HCT116 (cell line): ENCODE measurements around the gene ATXN7L1. TPM values are rescaled to one million over a fixed set of nuclear protein-coding genes. Genes with fewer than 3 reads are reported as not detected.

Source experiments
- ATAC-seq: fragments of 200-7000 bp; cut with Tn5 transposase; 2 replicates; pipeline ENCODE4 v1.9.1; 2020; ENCODE audit warnings: mild to moderate bottlenecking, moderate library complexity
- BruUV-seq: library from RNA; stranded (reverse); fragments of 400-500 nt; replicated peaks from 2 replicates; lab custom pipeline; 2021; lab: Mats Ljungman, UMichigan
- CTCF ChIA-PET: fragments of 300-600 bp; sonication (Branson Sonifier 250); formaldehyde crosslinking; loops from one replicate; lab custom pipeline; 2021; ENCODE audit warnings: antibody characterized with exemption; lab: Charles Lee
- POLR2A ChIA-PET: fragments of 300-600, 350-600 bp; sonication (Branson Sonifier 250); formaldehyde crosslinking; loops from one replicate; lab custom pipeline; 2021; ENCODE audit warnings: antibody characterized with exemption; lab: Charles Lee
- RAD21 ChIA-PET, 2 experiments: fragments of 300-600 bp; sonication (Branson Sonifier 250); formaldehyde crosslinking; loops; one replicate each; lab custom pipeline; 2023; ENCODE audit warnings: low total read pairs in 2 of 2; ENCODE audit not compliant: uncharacterized antibody in 2 of 2, unreplicated experiment in 2 of 2, low non-redundant PET in 1 of 2; lab: Charles Lee
- DNase-seq: peaks from one replicate; pipeline ENCODE4 v3.0.0-alpha.2; 2010; ENCODE audit warnings: low read depth, low spot score
- H2AFZ ChIP-seq: fragments of 200-600 bp; shearing (Covaris generic), sonication (generic); 2 replicates; pipeline ENCODE4 v1.6.1; 2017; ENCODE audit warnings: low read depth, mixed run types, mixed read lengths, antibody characterized with exemption, low read length; ENCODE audit not compliant: poor library complexity, severe bottlenecking
- H3K27ac ChIP-seq: 2 replicates; pipeline ENCODE4 v1.5.1; 2012; ENCODE audit warnings: low read depth, low read length
- H3K27me3 ChIP-seq: fragments of 200-600 bp; sonication (generic); 2 replicates; pipeline ENCODE4 v1.6.1; 2016; ENCODE audit warnings: mixed run types, low read length, mixed read lengths; ENCODE audit not compliant: insufficient read depth
- H3K36me3 ChIP-seq, 2 experiments: fragments of 200-500 bp in 1 of 2; fragments of 200-600 bp in 1 of 2; sonication (Bioruptor generic) in 1 of 2; sonication (generic) in 1 of 2; 2 replicates each; pipeline versions ENCODE4 v1.5.1 to v1.6.1; 2014 to 2016; ENCODE audit warnings: low read length in 2 of 2, inconsistent platforms in 1 of 2, mixed read lengths in 1 of 2, mixed run types in 1 of 2; ENCODE audit not compliant: insufficient read depth in 2 of 2, control insufficient read depth in 1 of 2
- H3K4me1 ChIP-seq, 2 experiments: fragments of 200-600 bp in 1 of 2; sonication (generic) in 1 of 2; 2 replicates each; pipeline versions ENCODE4 v1.5.1 to v1.6.1; 2012 to 2017; ENCODE audit warnings: low read length in 2 of 2, inconsistent platforms in 1 of 2, mild to moderate bottlenecking in 1 of 2, mixed read lengths in 1 of 2, mixed run types in 1 of 2, moderate library complexity in 1 of 2; ENCODE audit not compliant: insufficient read depth in 2 of 2, control insufficient read depth in 1 of 2
- H3K4me2 ChIP-seq: fragments of 200-600 bp; sonication (generic); 2 replicates; pipeline ENCODE4 v1.6.1; 2017; ENCODE audit warnings: mixed run types, low read length, mixed read lengths
- H3K4me3 ChIP-seq, 2 experiments: fragments of 200-600 bp in 1 of 2; sonication (generic) in 1 of 2; replicated peaks in 1 of 2; 2 replicates each; pipeline ENCODE4 v1.5.1; 2011 to 2016; ENCODE audit warnings: low read length in 2 of 2, control low read depth in 1 of 2, low read depth in 1 of 2, mild to moderate bottlenecking in 1 of 2, mixed read lengths in 1 of 2, mixed run types in 1 of 2
- H3K79me2 ChIP-seq: fragments of 200-600 bp; sonication (generic); 2 replicates; pipeline ENCODE4 v1.6.1; 2017; ENCODE audit warnings: mild to moderate bottlenecking, mixed run types, low read length, moderate library complexity, mixed read lengths; ENCODE audit not compliant: insufficient read depth
- H3K9ac ChIP-seq: fragments of 200-600 bp; sonication (generic); 2 replicates; pipeline ENCODE4 v1.6.1; 2016; ENCODE audit warnings: low read length, mixed read lengths
- H3K9me2 ChIP-seq: fragments of 200-600 bp; sonication (generic), shearing (Covaris generic); 2 replicates; pipeline ENCODE4 v1.6.1; 2017; ENCODE audit warnings: mixed run types, mild to moderate bottlenecking, moderate library complexity; ENCODE audit not compliant: insufficient read depth
- H3K9me3 ChIP-seq, 2 experiments: fragments of 200-500 bp in 1 of 2; fragments of 200-600 bp in 1 of 2; sonication (Bioruptor generic) in 1 of 2; sonication (generic) in 1 of 2; 2 replicates each; pipeline ENCODE4 v1.6.1; 2014 to 2017; ENCODE audit warnings: low read length in 2 of 2, mixed read lengths in 2 of 2, inconsistent platforms in 1 of 2, low read depth in 1 of 2, mild to moderate bottlenecking in 1 of 2, mixed run types in 1 of 2, moderate library complexity in 1 of 2; ENCODE audit not compliant: control insufficient read depth in 1 of 2, insufficient read depth in 1 of 2
- H4K20me1 ChIP-seq: fragments of 200-600 bp; sonication (generic), shearing (Covaris generic); 2 replicates; pipeline ENCODE4 v1.6.1; 2017; ENCODE audit warnings: mixed run types, mild to moderate bottlenecking, moderate library complexity; ENCODE audit not compliant: insufficient read depth
- JUND ChIP-seq: IDR thresholded peaks from 2 replicates; pipeline ENCODE4 v1.6.1; 2012
- TCF7L2 ChIP-seq: IDR thresholded peaks from 2 replicates; pipeline ENCODE4 v1.7.0; 2011; ENCODE audit warnings: borderline replicate concordance, inconsistent platforms; ENCODE audit not compliant: insufficient read depth, insufficient read length; ENCODE audit errors: extremely low read depth
- YY1 ChIP-seq: IDR thresholded peaks from 2 replicates; pipeline ENCODE4 v1.6.1; 2011; ENCODE audit warnings: low read length, low read depth, moderate library complexity, mild to moderate bottlenecking; ENCODE audit not compliant: insufficient replicate concordance; ENCODE audit errors: extremely low read depth
- ZNF274 ChIP-seq: fragments of 200-500 bp; sonication (Bioruptor generic); IDR thresholded peaks from 2 replicates; pipeline ENCODE4 v1.6.1; 2014; ENCODE audit warnings: mild to moderate bottlenecking, low read depth, low read length, inconsistent platforms
- intact Hi-C: fragments of 100-400 bp; cut with micrococcal nuclease; formaldehyde crosslinking; loops from 2 replicates; pipeline ENCODE4 v1.10.0; 2022
- total RNA-seq: library from RNA; stranded (reverse); gene quantifications from one replicate; pipeline ENCODE4 v1.2.1, GENCODE V29; 2021; ENCODE audit not compliant: unreplicated experiment
- TF ChIP-seq, protein P1 (sequence below): IDR thresholded peaks from 2 replicates; pipeline ENCODE4 v1.6.1; 2011; ENCODE audit warnings: mild to moderate bottlenecking, low read length, moderate library complexity; ENCODE audit not compliant: insufficient replicate concordance; ENCODE audit errors: extremely low read depth
- TF ChIP-seq, protein P2 (sequence below), 3 experiments: fragments of 200-600 bp in 1 of 3; sonication (generic) in 1 of 3; IDR thresholded peaks in 2 of 3; conservative IDR thresholded peaks in 1 of 3; 2 replicates each; pipeline ENCODE4 v1.5.1; 2012 to 2017; ENCODE audit warnings: low read depth in 2 of 3, low read length in 2 of 3, antibody characterized with exemption in 1 of 3, borderline replicate concordance in 1 of 3, control low read depth in 1 of 3, mild to moderate bottlenecking in 1 of 3, mixed read lengths in 1 of 3, mixed run types in 1 of 3, moderate library complexity in 1 of 3; ENCODE audit not compliant: insufficient read depth in 1 of 3
- TF ChIP-seq, protein P3 (sequence below): IDR thresholded peaks from 2 replicates; pipeline ENCODE4 v1.6.1; 2012

ATXN7L1 gene
- total RNA-seq, 1 experiment from 2014 or later: 11.5 TPM

DNA sequence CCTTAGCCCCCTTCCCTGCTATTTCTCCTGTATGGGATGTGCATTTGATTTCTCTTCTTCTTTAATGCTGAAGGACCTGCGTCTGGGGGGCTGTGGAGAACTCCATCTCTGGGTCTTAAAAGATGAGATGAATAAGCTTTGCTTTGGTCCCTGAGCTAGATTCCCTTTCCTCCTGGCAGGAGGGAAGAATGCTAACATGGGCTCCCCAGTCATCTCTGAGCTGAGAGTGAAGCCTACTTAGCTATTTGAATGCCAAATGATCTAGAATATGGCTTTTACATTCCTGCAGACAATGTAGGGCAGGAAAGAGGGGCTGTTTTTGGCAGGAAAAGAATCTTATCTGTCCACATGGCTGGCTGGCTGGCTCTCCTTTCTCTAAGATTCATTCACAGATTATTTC lies 232.5 kb downstream of the ATXN7L1 start:
- intact Hi-C loops: no loop called here
- Histone ChIP-seq H4K20me1 (no peaks in the 10 kb centered on the region), H3K27me3 (no peaks in the 10 kb centered on the region), H3K4me1 (peaks cover 13 to 15% of the 10 kb centered on the region in 2 experiments), H3K27ac (no peak overlapping the region), H3K9me2 (no peaks in the 10 kb centered on the region), H3K9me3 (no peaks in the 10 kb centered on the region), H3K79me2 (no peaks in the 10 kb centered on the region), H3K4me2 (no peak overlapping the region), H3K36me3 (no peaks in the 10 kb centered on the region), H3K4me3 (no peak overlapping the region), H2AFZ (no peak overlapping the region), H3K9ac (no peak overlapping the region)
- no peak for DNase-seq
- CTCF ChIA-PET: interaction anchor here (1.2 kb wide), 1 partner anchor 13 kb away, joined by 3 read pairs; no protein-coding TSS in a partner anchor
- POLR2A ChIA-PET: no interaction called here
- BruUV-seq: no TSS peak
- no peak for TF ChIP-seq YY1
- TF ChIP-seq, protein P1, sequence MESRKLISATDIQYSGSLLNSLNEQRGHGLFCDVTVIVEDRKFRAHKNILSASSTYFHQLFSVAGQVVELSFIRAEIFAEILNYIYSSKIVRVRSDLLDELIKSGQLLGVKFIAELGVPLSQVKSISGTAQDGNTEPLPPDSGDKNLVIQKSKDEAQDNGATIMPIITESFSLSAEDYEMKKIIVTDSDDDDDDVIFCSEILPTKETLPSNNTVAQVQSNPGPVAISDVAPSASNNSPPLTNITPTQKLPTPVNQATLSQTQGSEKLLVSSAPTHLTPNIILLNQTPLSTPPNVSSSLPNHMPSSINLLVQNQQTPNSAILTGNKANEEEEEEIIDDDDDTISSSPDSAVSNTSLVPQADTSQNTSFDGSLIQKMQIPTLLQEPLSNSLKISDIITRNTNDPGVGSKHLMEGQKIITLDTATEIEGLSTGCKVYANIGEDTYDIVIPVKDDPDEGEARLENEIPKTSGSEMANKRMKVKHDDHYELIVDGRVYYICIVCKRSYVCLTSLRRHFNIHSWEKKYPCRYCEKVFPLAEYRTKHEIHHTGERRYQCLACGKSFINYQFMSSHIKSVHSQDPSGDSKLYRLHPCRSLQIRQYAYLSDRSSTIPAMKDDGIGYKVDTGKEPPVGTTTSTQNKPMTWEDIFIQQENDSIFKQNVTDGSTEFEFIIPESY: no peak
- TF ChIP-seq, protein P2, sequence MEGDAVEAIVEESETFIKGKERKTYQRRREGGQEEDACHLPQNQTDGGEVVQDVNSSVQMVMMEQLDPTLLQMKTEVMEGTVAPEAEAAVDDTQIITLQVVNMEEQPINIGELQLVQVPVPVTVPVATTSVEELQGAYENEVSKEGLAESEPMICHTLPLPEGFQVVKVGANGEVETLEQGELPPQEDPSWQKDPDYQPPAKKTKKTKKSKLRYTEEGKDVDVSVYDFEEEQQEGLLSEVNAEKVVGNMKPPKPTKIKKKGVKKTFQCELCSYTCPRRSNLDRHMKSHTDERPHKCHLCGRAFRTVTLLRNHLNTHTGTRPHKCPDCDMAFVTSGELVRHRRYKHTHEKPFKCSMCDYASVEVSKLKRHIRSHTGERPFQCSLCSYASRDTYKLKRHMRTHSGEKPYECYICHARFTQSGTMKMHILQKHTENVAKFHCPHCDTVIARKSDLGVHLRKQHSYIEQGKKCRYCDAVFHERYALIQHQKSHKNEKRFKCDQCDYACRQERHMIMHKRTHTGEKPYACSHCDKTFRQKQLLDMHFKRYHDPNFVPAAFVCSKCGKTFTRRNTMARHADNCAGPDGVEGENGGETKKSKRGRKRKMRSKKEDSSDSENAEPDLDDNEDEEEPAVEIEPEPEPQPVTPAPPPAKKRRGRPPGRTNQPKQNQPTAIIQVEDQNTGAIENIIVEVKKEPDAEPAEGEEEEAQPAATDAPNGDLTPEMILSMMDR (IDR thresholded peaks at IDR 0.05 in 2 of 3, conservative IDR thresholded peaks at IDR 0.05 in 1 of 3; ENCODE audit: borderline replicate concordance in 1 of 3, insufficient read depth in 1 of 3, low read depth in 2 of 3, low read length in 2 of 3): no peak
- TF ChIP-seq ZNF274: no peak
- TF ChIP-seq, protein P3, sequence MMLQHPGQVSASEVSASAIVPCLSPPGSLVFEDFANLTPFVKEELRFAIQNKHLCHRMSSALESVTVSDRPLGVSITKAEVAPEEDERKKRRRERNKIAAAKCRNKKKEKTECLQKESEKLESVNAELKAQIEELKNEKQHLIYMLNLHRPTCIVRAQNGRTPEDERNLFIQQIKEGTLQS: no peak
- TF ChIP-seq JUND: no peak
- no peak for TF ChIP-seq TCF7L2
- no peak for ATAC-seq
- RAD21 ChIA-PET: no interaction called here
